ENCODE data around the gene EEF1AKMT4.
A peak's percentile ranks its signal among the peaks of the same experiment; 100 is the strongest.

The EEF1AKMT4 gene

DNA sequence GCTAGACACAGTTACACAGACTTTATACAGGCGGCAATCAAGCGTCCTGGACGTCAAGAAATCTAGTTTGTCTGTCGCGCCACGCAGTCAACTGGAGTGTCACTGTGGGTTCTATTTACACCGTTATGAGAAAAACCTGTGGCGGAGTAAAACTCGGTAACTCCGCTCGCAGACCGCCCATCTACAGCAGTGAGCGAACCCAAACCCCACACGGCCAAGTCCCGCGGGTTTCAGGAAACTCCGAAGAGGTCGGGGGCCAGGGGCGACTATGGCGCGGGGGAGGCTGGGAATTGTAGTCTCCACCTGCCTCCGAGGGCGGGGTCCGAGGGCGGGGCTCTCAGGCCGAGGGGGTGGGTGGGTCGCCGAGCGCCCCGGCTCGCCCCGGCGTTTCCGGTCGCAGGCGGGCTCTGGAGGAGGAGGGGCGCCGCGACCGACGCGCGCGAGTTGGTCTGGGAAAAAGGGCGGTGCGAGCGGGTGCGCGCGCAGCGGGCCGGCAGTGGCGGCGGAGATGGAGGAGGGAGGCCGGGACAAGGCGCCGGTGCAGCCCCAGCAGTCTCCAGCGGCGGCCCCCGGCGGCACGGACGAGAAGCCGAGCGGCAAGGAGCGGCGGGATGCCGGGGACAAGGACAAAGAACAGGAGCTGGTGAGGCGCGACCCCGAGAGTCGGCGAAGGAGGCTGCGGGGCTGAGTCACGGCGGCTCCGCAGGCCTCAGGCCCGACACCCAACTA is 49.5 kb downstream of the EEF1AKMT4 start, which contains the start of gene PSMD2:
TSS of gene PSMD2 (plus strand) at position 483 of the 729 bp plus-strand sequence. CDS start at position 509, 26 bp downstream.
- peak; percentile 97 to 98 for DNase-seq (ENCODE audit: low read depth in 2 of 2)

GRCh38 chr3:184299488-184300377 is 50.3 kb downstream of the EEF1AKMT4 start:
- DNase-seq (ENCODE audit: low read depth in 2 of 2): no peak

GRCh38 chr3:184300378-184300720 is 50.9 kb downstream of the EEF1AKMT4 start:
- no peak for DNase-seq (ENCODE audit: low read depth in 2 of 2)

DNA sequence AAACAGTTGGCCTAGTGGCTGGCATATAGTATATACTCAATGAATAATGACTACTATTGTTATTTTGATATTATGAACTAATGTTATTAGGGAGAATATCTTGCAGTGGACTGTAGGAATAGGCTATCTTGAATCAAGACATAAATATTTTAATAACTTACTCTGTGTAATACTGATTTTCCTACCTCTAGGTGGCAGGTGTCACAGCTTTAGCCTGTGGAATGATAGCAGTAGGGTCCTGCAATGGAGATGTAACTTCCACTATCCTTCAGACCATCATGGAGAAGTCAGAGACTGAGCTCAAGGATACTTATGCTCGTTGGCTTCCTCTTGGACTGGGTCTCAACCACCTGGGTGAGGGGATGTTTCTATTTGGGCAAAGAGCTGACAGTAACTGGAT is 56.1 kb downstream of the EEF1AKMT4 start:
- no peak for DNase-seq (ENCODE audit: low read depth in 2 of 2)

- no peak for DNase-seq (ENCODE audit: low read depth in 2 of 2)
Observed at GRCh38 chr3:184306341-184306972, 57.0 kb downstream of the EEF1AKMT4 start.

DNA sequence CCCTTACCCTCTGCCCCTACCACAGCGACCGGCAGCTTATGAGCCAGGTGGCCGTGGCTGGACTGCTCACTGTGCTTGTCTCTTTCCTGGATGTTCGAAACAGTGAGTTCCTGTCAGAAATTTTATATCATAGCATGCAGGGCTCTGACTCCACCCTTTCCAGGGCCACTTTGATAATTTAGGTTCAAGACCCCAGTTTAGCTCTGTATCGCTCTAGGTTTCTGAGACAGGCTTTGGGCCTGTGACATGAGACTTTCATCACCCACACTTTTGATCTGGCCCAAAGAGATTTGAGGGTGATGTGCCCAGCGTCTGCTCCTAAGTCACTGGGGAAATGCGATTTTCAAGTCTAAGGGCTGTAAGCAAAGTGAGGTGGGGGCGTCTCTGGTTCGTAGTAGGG is 58.4 kb downstream of the EEF1AKMT4 start:
- DNase-seq (ENCODE audit: low read depth in 2 of 2): no peak
